HG03469 (cell line): ENCODE measurements around the gene TULP4.
"Not testable (repeated sequence)": the region's sequence is repeated elsewhere in the genome, so short reads cannot be mapped to it uniquely, and the experiment has no call there.

Experiments used
- ATAC-seq: cut with Tn5 transposase; IDR thresholded peaks from one replicate; pipeline ENCODE4 v1.9.1; 2021; ENCODE audit warnings: mild to moderate bottlenecking, moderate library complexity, moderate number of reproducible peaks; ENCODE audit not compliant: unreplicated experiment

TULP4 gene

DNA sequence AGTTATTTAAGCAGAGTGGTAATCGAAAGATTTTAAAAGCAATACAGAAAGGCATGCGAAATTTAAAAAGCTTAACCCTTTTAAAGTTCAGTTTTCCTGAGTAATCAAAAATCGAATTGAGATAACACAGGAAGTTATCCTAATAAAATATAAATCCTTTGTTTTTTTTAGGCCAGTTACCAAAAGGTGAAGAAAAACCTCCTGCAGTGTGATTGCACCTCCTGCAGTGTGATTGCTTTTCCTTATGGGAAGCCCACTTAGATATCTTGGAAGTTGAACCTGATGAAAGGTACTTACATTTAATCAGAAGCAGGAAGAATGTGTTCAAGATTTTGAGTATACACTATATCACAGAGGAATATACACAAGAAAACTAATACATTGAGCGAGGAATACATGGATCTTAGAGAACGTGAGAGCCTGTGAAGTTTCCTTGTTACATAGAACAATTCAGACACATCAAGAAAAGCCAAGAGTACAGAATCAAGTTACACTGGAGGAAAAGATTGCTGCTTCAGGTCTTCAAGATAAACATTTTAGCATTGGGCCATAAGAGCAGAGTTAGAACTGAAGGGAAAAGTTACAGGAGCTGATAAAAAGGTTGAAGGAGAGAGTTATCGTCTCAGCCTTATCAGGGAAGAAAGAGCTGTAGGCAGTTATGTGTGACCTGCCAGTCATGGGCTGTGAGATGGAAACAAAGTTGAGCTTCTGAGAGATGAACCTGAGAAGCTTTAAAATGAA, 240.0 kb downstream of the TULP4 start:
- no peak for ATAC-seq

GRCh38 chr6:158552796-158553138, 240.5 kb downstream of the TULP4 start:
- no peak for ATAC-seq

DNA sequence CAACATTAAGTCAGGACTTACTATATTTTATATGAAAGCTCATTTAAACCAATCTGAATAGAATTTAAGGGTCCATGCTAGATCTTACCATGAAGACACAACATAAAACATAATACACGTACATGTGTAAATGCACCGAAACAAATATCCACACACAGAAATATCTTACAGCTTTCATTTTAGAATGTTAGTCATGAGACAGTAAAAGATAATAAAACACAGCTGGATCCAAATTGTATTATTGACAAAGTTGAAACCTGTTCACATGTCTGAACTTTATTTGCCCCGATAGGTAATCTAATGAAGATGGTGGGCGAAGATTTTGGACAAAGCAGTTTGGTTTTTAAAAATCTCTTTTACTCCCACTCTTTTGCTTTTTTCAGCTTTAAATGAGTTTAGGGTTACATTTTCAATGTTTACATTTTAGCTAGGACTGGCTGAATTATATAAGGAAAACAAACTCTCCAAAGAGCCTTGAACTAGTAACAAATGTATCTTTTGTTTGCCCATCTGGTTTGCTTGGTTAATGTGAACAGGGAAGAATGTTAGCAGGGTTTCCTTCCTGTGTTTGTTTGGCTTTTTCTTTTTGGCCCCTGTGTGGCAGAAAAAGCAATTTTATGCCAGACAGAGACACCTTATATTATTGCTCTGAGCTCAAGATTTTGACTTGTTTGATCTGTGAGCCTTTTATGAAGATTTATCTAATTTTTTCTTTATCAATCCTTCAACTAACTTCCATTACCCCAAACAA, 242.5 kb downstream of the TULP4 start:
- no peak for ATAC-seq

DNA sequence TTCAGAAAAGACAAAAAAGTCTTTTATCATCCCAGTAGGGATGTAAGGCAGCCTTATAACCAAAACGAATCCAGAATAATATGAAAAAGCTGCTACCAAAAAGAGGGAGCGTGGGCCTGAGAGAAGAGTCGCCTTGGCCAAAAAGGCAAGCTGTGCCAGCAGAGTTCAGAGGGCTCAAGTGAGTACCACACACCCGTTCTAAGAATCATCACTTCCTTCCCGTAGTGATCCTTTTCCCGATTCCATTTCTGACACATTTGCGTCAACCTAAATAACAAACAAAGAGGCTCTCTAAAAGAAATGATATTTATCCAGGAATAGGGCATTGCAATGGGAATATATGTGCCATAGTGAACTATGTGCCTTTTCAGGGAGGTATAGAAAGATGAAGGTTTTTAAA, 243.8 kb downstream of the TULP4 start:
- no peak for ATAC-seq

DNA sequence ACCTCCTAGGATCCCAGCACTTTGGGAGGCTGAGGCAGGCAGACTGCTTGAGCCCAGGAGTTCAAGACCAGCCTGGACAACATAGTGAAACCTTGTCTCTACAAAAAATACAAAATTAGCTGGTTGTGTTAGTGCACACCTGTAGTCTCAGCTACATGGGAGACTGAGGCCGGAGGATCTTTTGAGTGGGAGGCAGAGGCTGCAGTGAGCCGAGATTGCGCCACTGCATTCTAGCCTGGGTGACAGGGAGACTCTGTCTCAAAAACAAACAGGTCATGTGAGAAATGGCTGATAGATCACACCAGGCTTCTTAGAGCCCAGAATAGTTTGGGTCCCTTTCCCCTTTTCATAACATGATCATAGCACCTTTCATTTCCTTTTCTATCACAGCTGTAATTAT, 244.8 kb downstream of the TULP4 start:
- not testable (repeated sequence) for ATAC-seq

DNA sequence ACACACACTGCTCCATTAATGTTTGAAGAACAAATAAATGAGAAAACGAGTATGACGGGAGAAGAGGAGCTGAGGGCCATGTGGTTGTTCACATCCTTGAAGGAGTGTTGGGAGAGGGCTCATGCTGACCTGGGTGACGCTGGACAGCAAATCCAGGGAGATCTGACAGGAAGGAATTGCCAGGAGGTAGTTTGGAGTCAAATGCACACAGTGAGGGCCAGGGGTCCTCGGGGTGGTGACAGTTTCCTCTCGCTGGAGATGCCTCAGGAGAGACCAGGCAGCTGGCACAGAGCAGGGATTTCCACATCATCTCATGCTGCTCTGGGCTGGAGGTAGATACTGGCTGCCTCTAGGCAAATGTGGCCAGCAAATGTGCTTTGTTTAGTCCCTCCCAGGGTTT, 245.7 kb downstream of the TULP4 start:
- ATAC-seq = no peak

- ATAC-seq = no peak
These were observed 246.4 kb downstream of the TULP4 start for GRCh38 chr6:158558415-158559306.

DNA sequence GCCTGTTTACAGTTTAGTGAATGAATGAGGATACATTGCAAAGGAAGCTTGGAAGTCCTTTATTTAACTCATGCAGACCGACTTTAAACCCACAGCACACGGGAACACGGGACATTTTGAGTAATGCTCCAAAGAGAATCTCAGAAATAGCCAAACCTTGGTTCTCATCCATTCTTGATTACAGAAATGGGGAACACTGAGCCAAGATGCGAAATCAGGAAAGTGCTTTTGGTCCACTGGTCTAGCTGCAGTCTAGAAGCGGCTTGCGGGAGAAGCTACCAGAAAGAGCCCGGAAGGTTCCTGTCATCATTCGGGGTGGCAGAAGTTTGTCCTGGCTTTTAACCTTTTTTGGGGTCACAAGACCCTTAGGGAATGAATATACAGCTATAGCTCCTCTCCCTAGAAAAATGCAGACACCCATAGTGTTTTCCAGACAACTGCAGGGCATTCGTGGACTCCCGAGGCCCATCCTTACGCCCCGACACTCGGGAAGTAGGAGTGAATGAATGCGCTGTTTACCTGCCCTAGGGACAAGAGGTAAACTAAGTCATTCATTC, 247.2 kb downstream of the TULP4 start:
- no peak for ATAC-seq

GRCh38 chr6:158559895-158560835, 247.9 kb downstream of the TULP4 start, which contains the start of gene TMEM181:
Gene TMEM181 (plus strand): TSS chr6:158560091. CDS start chr6:158560225, 134 bp downstream.
- peak; percentile 65 for ATAC-seq

GRCh38 chr6:158560836-158561320, 248.6 kb downstream of the TULP4 start:
- no peak for ATAC-seq
